Measurements from ENCODE around the gene GSG1L2. TPM values are rescaled to one million over a fixed set of nuclear protein-coding genes. Genes with fewer than 3 reads are reported as not detected.

The GSG1L2 gene
- total RNA-seq, 2 experiments from 2014 or later = not detected

GRCh38 chr17:9798008-9798407, 23.9 kb downstream of the GSG1L2 start:
- no peak overlapping the region for H3K4me3 Mint-ChIP-seq

GRCh38 chr17:9792181-9792840, 29.6 kb downstream of the GSG1L2 start:
- TF ChIP-seq CTCF (IDR thresholded peaks at IDR 0.05) = no peak
- Histone ChIP-seq H3K4me1 (ENCODE audit: insufficient read depth, low read length) (no peaks in the 10 kb centered on the region), H3K27me3 (ENCODE audit: control insufficient read depth in 1 of 2, insufficient read depth in 2 of 2, low read length in 2 of 2) (no peaks in the 10 kb centered on the region), H3K36me3 (ENCODE audit: insufficient read depth, low read length) (no peaks in the 10 kb centered on the region), H3K9me3 (ENCODE audit: control insufficient read depth in 1 of 2, insufficient read depth in 1 of 2, low read length in 2 of 2) (no peaks in the 10 kb centered on the region), H3K4me3 (ENCODE audit: low read length) (no peak overlapping the region), H3K27ac (ENCODE audit: low read depth in 1 of 2, low read length in 2 of 2) (no peak overlapping the region)
- DNase-seq (no peak), ATAC-seq (ENCODE audit: poor library complexity) (no peak)
- Mint-ChIP-seq H3K9me3 (no peaks in the 10 kb centered on the region), H3K4me1 (ENCODE audit: low read depth) (no peaks in the 10 kb centered on the region), H3K27ac (no peak overlapping the region), H3K36me3 (ENCODE audit: low read depth) (no peaks in the 10 kb centered on the region), H3K27me3 (peaks cover 13% of the 10 kb centered on the region), H3K4me3 (no peak overlapping the region)
- ChIA-PET POLR2A (no interaction called here), CTCF (no interaction called here)
- intact Hi-C loops (cut with DNase I, micrococcal nuclease) = no loop called here

More at GRCh38 chr17:9798008-9798407, 23.9 kb downstream of the GSG1L2 start:
- intact Hi-C loops (cut with DNase I, micrococcal nuclease) = no loop called here
- Histone ChIP-seq H3K27me3 (ENCODE audit: control insufficient read depth in 1 of 2, insufficient read depth in 2 of 2, low read length in 2 of 2) (peaks cover 10 to 15% of the 10 kb centered on the region in 2 experiments), H3K9me3 (ENCODE audit: control insufficient read depth in 1 of 2, insufficient read depth in 1 of 2, low read length in 2 of 2) (peaks cover 0 to 5% of the 10 kb centered on the region in 2 experiments), H3K4me1 (ENCODE audit: insufficient read depth, low read length) (no peaks in the 10 kb centered on the region), H3K36me3 (ENCODE audit: insufficient read depth, low read length) (no peaks in the 10 kb centered on the region), H3K27ac (ENCODE audit: low read depth in 1 of 2, low read length in 2 of 2) (no peak overlapping the region), H3K4me3 (ENCODE audit: low read length) (no peak overlapping the region)
- Mint-ChIP-seq H3K27ac (no peak overlapping the region), H3K9me3 (no peaks in the 10 kb centered on the region), H3K36me3 (ENCODE audit: low read depth) (no peaks in the 10 kb centered on the region), H3K4me1 (ENCODE audit: low read depth) (no peaks in the 10 kb centered on the region), H3K27me3 (peaks cover 20% of the 10 kb centered on the region)
- DNase-seq (no peak), ATAC-seq (ENCODE audit: poor library complexity) (no peak)
- ChIA-PET CTCF (no interaction called here), POLR2A (no interaction called here)
- TF ChIP-seq CTCF (IDR thresholded peaks at IDR 0.05) = no peak

GRCh38 chr17:9790889-9791876, 30.7 kb downstream of the GSG1L2 start, which contains the start of gene DHRS7C:
DHRS7C (minus strand) TSS chr17:9791592; CDS start chr17:9791284, 308 bp downstream.
- H3K4me1 ChIP-seq (ENCODE audit: insufficient read depth, low read length) = no peaks in the 10 kb centered on the region
- Mint-ChIP-seq H3K27ac (no peak within 1 kb of the TSS), H3K4me1 (ENCODE audit: low read depth) (no peaks in the 10 kb centered on the region), H3K4me3 (no peak within 1 kb of the TSS), H3K27me3 (peaks cover 8% of the 10 kb centered on the region), H3K9me3 (no peaks in the 10 kb centered on the region), H3K36me3 (ENCODE audit: low read depth) (no peaks in the 10 kb centered on the region)
- no peaks in the 10 kb centered on the region for H3K9me3 ChIP-seq (ENCODE audit: control insufficient read depth in 1 of 2, insufficient read depth in 1 of 2, low read length in 2 of 2)
- no peak for TF ChIP-seq CTCF (IDR thresholded peaks at IDR 0.05)
- CTCF ChIA-PET = no interaction called here
- no peak within 1 kb of the TSS for H3K27ac ChIP-seq (ENCODE audit: low read depth in 1 of 2, low read length in 2 of 2)
- POLR2A ChIA-PET = no interaction called here
- DNase-seq = no peak
- ATAC-seq (ENCODE audit: poor library complexity) = no peak
- intact Hi-C loops (cut with DNase I, micrococcal nuclease) = no loop called here
- no peaks in the 10 kb centered on the region for H3K36me3 ChIP-seq (ENCODE audit: insufficient read depth, low read length)
- no peak within 1 kb of the TSS for H3K4me3 ChIP-seq (ENCODE audit: low read length)
- H3K27me3 ChIP-seq (ENCODE audit: control insufficient read depth in 1 of 2, insufficient read depth in 2 of 2, low read length in 2 of 2) = no peaks in the 10 kb centered on the region

All from CD4-positive, alpha-beta T cell (primary cell).